ENCODE results near the gene UNC13C.
"Not testable (repeated sequence)": the region's sequence is repeated elsewhere in the genome, so short reads cannot be mapped to it uniquely, and the experiment has no call there.

Gene UNC13C

GRCh38 chr15:54307926-54308325, 329.7 kb downstream of the UNC13C start:
- DNase-seq, result no peak

- no peak for DNase-seq
Measured at GRCh38 chr15:54312528-54312927, 334.3 kb downstream of the UNC13C start.

GRCh38 chr15:54321426-54321825, 343.2 kb downstream of the UNC13C start:
- DNase-seq, result no peak

- DNase-seq, result no peak
Measured at GRCh38 chr15:54322341-54322740, 344.1 kb downstream of the UNC13C start.

- no peak for DNase-seq
Measured at GRCh38 chr15:54345301-54345700, 367.1 kb downstream of the UNC13C start.

GRCh38 chr15:54345827-54346226, 367.6 kb downstream of the UNC13C start:
- no peak for DNase-seq

- DNase-seq, result no peak
Measured at GRCh38 chr15:54347082-54347827, 369.0 kb downstream of the UNC13C start.

- DNase-seq, result no peak
Measured at GRCh38 chr15:54353726-54354125, 375.5 kb downstream of the UNC13C start.

- DNase-seq, result no peak
Measured at GRCh38 chr15:54354341-54354740, 376.1 kb downstream of the UNC13C start.

- DNase-seq, result no peak
Measured at GRCh38 chr15:54364961-54365360, 386.7 kb downstream of the UNC13C start.

GRCh38 chr15:54373332-54373731, 395.1 kb downstream of the UNC13C start:
- no peak for DNase-seq

- no peak for DNase-seq
Measured at GRCh38 chr15:54374184-54374952, 396.1 kb downstream of the UNC13C start.

- no peak for DNase-seq
Measured at GRCh38 chr15:54387799-54388198, 409.6 kb downstream of the UNC13C start.

- no peak for DNase-seq
Measured at GRCh38 chr15:54388746-54389145, 410.5 kb downstream of the UNC13C start.

GRCh38 chr15:54410481-54410880, 432.2 kb downstream of the UNC13C start:
- DNase-seq, result no peak

GRCh38 chr15:54424171-54424570, 445.9 kb downstream of the UNC13C start:
- DNase-seq, result no peak

- no peak for DNase-seq
Measured at GRCh38 chr15:54428596-54428995, 450.4 kb downstream of the UNC13C start.

GRCh38 chr15:54450288-54450687, 472.0 kb downstream of the UNC13C start:
- not testable (repeated sequence) for DNase-seq

- no peak for DNase-seq
Measured at GRCh38 chr15:54456413-54456812, 478.2 kb downstream of the UNC13C start.

- DNase-seq, result no peak
Measured at GRCh38 chr15:54462511-54462913, 484.3 kb downstream of the UNC13C start.

- DNase-seq, result no peak
Measured at GRCh38 chr15:54481819-54482218, 503.6 kb downstream of the UNC13C start.

- no peak for DNase-seq
Measured at GRCh38 chr15:54482251-54482650, 504.0 kb downstream of the UNC13C start.

GRCh38 chr15:54500330-54500729, 522.1 kb downstream of the UNC13C start:
- no peak for DNase-seq

- DNase-seq, result no peak
Measured at GRCh38 chr15:54502416-54503075, 524.3 kb downstream of the UNC13C start.
